GM18951 (cell line): ENCODE results near the gene NDUFV1.
"Not testable (repeated sequence)": the region's sequence is repeated elsewhere in the genome, so short reads cannot be mapped to it uniquely, and the experiment has no call there.

Experiments used
- POLR2A ChIP-seq: IDR thresholded peaks from 4 replicates; pipeline ENCODE4 v1.6.1; 2011; ENCODE audit warnings: mild to moderate bottlenecking; ENCODE audit not compliant: insufficient read length, insufficient read depth; ENCODE audit errors: extremely low read depth
- in situ Hi-C: fragments of 300-500 bp; cut with MboI; formaldehyde crosslinking; loops from one replicate; pipeline ENCODE4 v1.12.0; 2022; ENCODE audit warnings: low sequenced_read_pairs, mixed read lengths, inconsistent platforms; ENCODE audit not compliant: unreplicated experiment

The NDUFV1 gene

GRCh38 chr11:67596753-67597300, 9.9 kb upstream of the NDUFV1 start:
- in situ Hi-C loops = no loop called here
- TF ChIP-seq POLR2A = no peak

GRCh38 chr11:67597458-67597857, 9.3 kb upstream of the NDUFV1 start:
- in situ Hi-C loops = not testable (repeated sequence)

GRCh38 chr11:67597963-67598362, 8.8 kb upstream of the NDUFV1 start:
- in situ Hi-C loops = not testable (repeated sequence)

GRCh38 chr11:67599149-67599548, 7.6 kb upstream of the NDUFV1 start:
- in situ Hi-C loops = no loop called here
- no peak for TF ChIP-seq POLR2A

GRCh38 chr11:67600324-67601029, 6.3 kb upstream of the NDUFV1 start:
- in situ Hi-C loops = no loop called here
- peak; percentile 24 for TF ChIP-seq POLR2A

GRCh38 chr11:67601098-67601497, 5.6 kb upstream of the NDUFV1 start:
- no peak for TF ChIP-seq POLR2A
- in situ Hi-C loops = no loop called here

GRCh38 chr11:67604119-67604518, 2.6 kb upstream of the NDUFV1 start:
- in situ Hi-C loops = not testable (repeated sequence)

GRCh38 chr11:67604815-67605214, 1.9 kb upstream of the NDUFV1 start:
- TF ChIP-seq POLR2A = no peak
- in situ Hi-C loops = no loop called here

- TF ChIP-seq POLR2A = no peak
These were observed 1.3 kb upstream of the NDUFV1 start for GRCh38 chr11:67605231-67606011.

GRCh38 chr11:67606093-67606491, 644 bp upstream of the NDUFV1 start:
- in situ Hi-C loops = no loop called here
- TF ChIP-seq POLR2A = no peak

More at GRCh38 chr11:67605231-67606011, 1.3 kb upstream of the NDUFV1 start:
- in situ Hi-C loops = no loop called here

GRCh38 chr11:67607507-67607906, 771 bp downstream of the NDUFV1 start:
- in situ Hi-C loops = no loop called here
- no peak for TF ChIP-seq POLR2A

GRCh38 chr11:67608486-67608885, 1.8 kb downstream of the NDUFV1 start:
- in situ Hi-C loops = no loop called here

GRCh38 chr11:67609316-67609715, 2.6 kb downstream of the NDUFV1 start:
- no peak for TF ChIP-seq POLR2A
- in situ Hi-C loops = no loop called here

More at GRCh38 chr11:67608486-67608885, 1.8 kb downstream of the NDUFV1 start:
- TF ChIP-seq POLR2A = no peak

- in situ Hi-C loops = no loop called here
- TF ChIP-seq POLR2A = no peak
These were observed 3.6 kb downstream of the NDUFV1 start for GRCh38 chr11:67610302-67610868.
